Osteocyte (in vitro differentiated cells): ENCODE measurements around the gene SAMD3. TPM values are rescaled to one million over a fixed set of nuclear protein-coding genes. Genes with fewer than 3 reads are reported as not detected.
"Not testable (repeated sequence)": the region's sequence is repeated elsewhere in the genome, so short reads cannot be mapped to it uniquely, and the experiment has no call there.

Source experiments
- DNase-seq: peaks from one replicate; pipeline ENCODE4 v3.0.0; 2021; ENCODE audit warnings: mixed read lengths; ENCODE audit not compliant: unreplicated experiment; ENCODE audit errors: extremely low spot score
- H3K27ac Mint-ChIP-seq: one replicate; pipeline ENCODE4 v1.8.0; 2021; ENCODE audit warnings: mild to moderate bottlenecking, mixed read lengths; ENCODE audit not compliant: unreplicated experiment
- H3K27me3 Mint-ChIP-seq: one replicate; pipeline ENCODE4 v1.8.0; 2021; ENCODE audit warnings: mixed read lengths; ENCODE audit not compliant: unreplicated experiment
- H3K36me3 Mint-ChIP-seq: one replicate; pipeline ENCODE4 v1.8.0; 2021; ENCODE audit warnings: mixed read lengths; ENCODE audit not compliant: unreplicated experiment
- H3K4me1 Mint-ChIP-seq: one replicate; pipeline ENCODE4 v1.8.0; 2021; ENCODE audit warnings: mixed read lengths; ENCODE audit not compliant: unreplicated experiment
- H3K4me3 Mint-ChIP-seq: one replicate; pipeline ENCODE4 v1.8.0; 2021; ENCODE audit warnings: mild to moderate bottlenecking, moderate library complexity, mixed read lengths; ENCODE audit not compliant: unreplicated experiment
- H3K9me3 Mint-ChIP-seq: one replicate; pipeline ENCODE4 v1.8.0; 2021; ENCODE audit warnings: mixed read lengths; ENCODE audit not compliant: unreplicated experiment
- total RNA-seq: library from RNA; stranded (reverse); gene quantifications from 2 replicates; pipeline ENCODE4 v1.2.1, GENCODE V29; 2021
- TF ChIP-seq, protein P1 (sequence below): fragments of 200-600 bp; sonication (generic); IDR thresholded peaks from 2 replicates; pipeline ENCODE4 v1.5.0; 2021; ENCODE audit warnings: antibody characterized with exemption, mild to moderate bottlenecking, moderate library complexity

The SAMD3 gene
- total RNA-seq, 1 donor from 2014 or later, result 0.64 TPM

GRCh38 chr6:130119211-130119610, 103.5 kb downstream of the SAMD3 start:
- H3K4me1 Mint-ChIP-seq, result no peaks in the 10 kb centered on the region

GRCh38 chr6:130118236-130118635, 104.5 kb downstream of the SAMD3 start:
- TF ChIP-seq, protein P1, sequence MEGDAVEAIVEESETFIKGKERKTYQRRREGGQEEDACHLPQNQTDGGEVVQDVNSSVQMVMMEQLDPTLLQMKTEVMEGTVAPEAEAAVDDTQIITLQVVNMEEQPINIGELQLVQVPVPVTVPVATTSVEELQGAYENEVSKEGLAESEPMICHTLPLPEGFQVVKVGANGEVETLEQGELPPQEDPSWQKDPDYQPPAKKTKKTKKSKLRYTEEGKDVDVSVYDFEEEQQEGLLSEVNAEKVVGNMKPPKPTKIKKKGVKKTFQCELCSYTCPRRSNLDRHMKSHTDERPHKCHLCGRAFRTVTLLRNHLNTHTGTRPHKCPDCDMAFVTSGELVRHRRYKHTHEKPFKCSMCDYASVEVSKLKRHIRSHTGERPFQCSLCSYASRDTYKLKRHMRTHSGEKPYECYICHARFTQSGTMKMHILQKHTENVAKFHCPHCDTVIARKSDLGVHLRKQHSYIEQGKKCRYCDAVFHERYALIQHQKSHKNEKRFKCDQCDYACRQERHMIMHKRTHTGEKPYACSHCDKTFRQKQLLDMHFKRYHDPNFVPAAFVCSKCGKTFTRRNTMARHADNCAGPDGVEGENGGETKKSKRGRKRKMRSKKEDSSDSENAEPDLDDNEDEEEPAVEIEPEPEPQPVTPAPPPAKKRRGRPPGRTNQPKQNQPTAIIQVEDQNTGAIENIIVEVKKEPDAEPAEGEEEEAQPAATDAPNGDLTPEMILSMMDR, result no peak
- H3K4me3 Mint-ChIP-seq, result no peak overlapping the region
- DNase-seq, result no peak
- H3K4me1 Mint-ChIP-seq, result no peaks in the 10 kb centered on the region
- no peak overlapping the region for H3K27ac Mint-ChIP-seq
- H3K36me3 Mint-ChIP-seq, result peaks cover 3% of the 10 kb centered on the region
- H3K27me3 Mint-ChIP-seq, result no peaks in the 10 kb centered on the region
- H3K9me3 Mint-ChIP-seq, result no peaks in the 10 kb centered on the region

More at GRCh38 chr6:130119211-130119610, 103.5 kb downstream of the SAMD3 start:
- Mint-ChIP-seq H3K4me3 (no peak overlapping the region), H3K27me3 (no peaks in the 10 kb centered on the region), H3K9me3 (no peaks in the 10 kb centered on the region), H3K27ac (no peak overlapping the region), H3K36me3 (peaks cover 3% of the 10 kb centered on the region)
- DNase-seq, result no peak
- TF ChIP-seq, protein P1, result no peak

DNA sequence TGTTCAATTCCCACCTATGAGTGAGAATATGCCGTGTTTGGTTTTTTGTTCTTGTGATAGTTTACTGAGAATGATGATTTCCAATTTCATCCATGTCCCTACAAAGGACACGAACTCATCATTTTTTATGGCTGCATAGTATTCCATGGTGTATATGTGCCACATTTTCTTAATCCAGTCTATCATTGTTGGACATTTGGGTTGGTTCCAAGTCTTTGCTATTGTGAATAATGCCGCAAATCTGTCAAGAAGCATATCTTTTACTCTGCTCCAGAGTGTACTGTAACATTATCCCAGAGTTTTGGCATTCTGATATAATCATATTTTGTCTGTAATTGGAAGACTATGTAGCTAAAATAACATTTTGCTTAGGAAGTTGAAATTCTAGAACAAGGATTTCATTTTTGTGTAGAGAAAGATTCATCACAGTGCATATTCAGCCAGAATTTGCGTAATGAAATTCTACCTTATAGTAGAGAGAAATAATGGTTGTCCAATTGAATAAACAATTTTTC, 105.5 kb downstream of the SAMD3 start:
- H3K27ac Mint-ChIP-seq, H3K4me1 Mint-ChIP-seq, H3K27me3 Mint-ChIP-seq, H3K36me3 Mint-ChIP-seq, H3K4me3 Mint-ChIP-seq, DNase-seq, H3K9me3 Mint-ChIP-seq: not testable (repeated sequence)

GRCh38 chr6:130116273-130116672, 106.5 kb downstream of the SAMD3 start:
- H3K4me1 Mint-ChIP-seq, result no peaks in the 10 kb centered on the region
- H3K27ac Mint-ChIP-seq, result no peak overlapping the region
- TF ChIP-seq, protein P1, result no peak
- no peak overlapping the region for H3K4me3 Mint-ChIP-seq
- no peaks in the 10 kb centered on the region for H3K9me3 Mint-ChIP-seq
- peaks cover 8% of the 10 kb centered on the region for H3K36me3 Mint-ChIP-seq
- H3K27me3 Mint-ChIP-seq, result no peaks in the 10 kb centered on the region
- DNase-seq, result no peak

DNA sequence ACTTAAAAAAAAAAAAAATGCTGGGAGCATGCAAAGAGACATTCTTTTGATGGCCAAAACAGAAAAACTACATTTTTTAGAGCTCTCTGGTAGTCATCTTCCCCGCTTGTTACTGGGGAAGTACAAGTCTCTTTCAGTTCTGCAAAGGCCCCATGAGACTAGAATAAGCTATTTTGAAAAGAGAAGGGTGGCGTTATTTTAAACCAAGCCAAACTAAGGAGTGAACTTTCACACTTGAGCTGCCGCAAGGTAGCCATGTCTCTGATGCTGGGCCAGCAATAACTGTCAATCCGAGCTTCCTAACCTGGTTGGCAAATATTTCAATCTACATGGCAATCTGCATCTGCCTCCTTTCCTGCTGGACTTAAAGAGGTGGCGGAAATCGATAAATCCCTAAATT, 107.7 kb downstream of the SAMD3 start:
- Mint-ChIP-seq H3K36me3 (peaks cover 12% of the 10 kb centered on the region), H3K9me3 (peaks cover under 1% of the 10 kb centered on the region), H3K4me1 (no peaks in the 10 kb centered on the region), H3K27ac (no peak overlapping the region), H3K27me3 (no peaks in the 10 kb centered on the region), H3K4me3 (no peak overlapping the region)
- no peak for DNase-seq
- TF ChIP-seq, protein P1, result no peak
